Keratinocyte (primary cell): ENCODE data around the gene EGFL7. TPM values are rescaled to one million over a fixed set of nuclear protein-coding genes. Genes with fewer than 3 reads are reported as not detected.
A peak's percentile ranks its signal among the peaks of the same experiment; 100 is the strongest.

Experiments
- DNase-seq: peaks from one replicate; pipeline ENCODE4 v3.0.0-alpha.2; 2011; ENCODE audit warnings: low read depth, missing footprints, low spot score
- FAIRE-seq: peaks from 2 replicates; lab custom pipeline; 2011; peaks lifted over from hg19 to GRCh38; lab: Jason Lieb, UNC
- H2AFZ ChIP-seq: 2 replicates; pipeline ENCODE4 v1.6.0; 2012; ENCODE audit warnings: low read length, control low read depth, inconsistent platforms; ENCODE audit not compliant: control insufficient read depth
- H3K27ac ChIP-seq: 2 replicates; pipeline ENCODE4 v1.5.1; 2011; ENCODE audit warnings: low read length; ENCODE audit not compliant: control insufficient read depth, insufficient read depth
- H3K27me3 ChIP-seq: 3 replicates; pipeline ENCODE4 v1.6.0; 2011; ENCODE audit warnings: low read length; ENCODE audit not compliant: control insufficient read depth, insufficient read depth; ENCODE audit errors: extremely low read depth
- H3K36me3 ChIP-seq, 2 experiments: 2 replicates in 1 of 2; 3 replicates in 1 of 2; pipeline ENCODE4 v1.5.1; 2011; ENCODE audit warnings: low read length in 2 of 2, mild to moderate bottlenecking in 1 of 2; ENCODE audit not compliant: control insufficient read depth in 2 of 2, insufficient read depth in 2 of 2; ENCODE audit errors: extremely low read depth in 1 of 2
- H3K4me1 ChIP-seq: 3 replicates; pipeline ENCODE4 v1.5.1; 2011; ENCODE audit warnings: low read length; ENCODE audit not compliant: control insufficient read depth, insufficient read depth; ENCODE audit errors: extremely low read depth
- H3K4me2 ChIP-seq: 3 replicates; pipeline ENCODE4 v1.6.0; 2011; ENCODE audit warnings: low read depth, low read length; ENCODE audit not compliant: control insufficient read depth, insufficient read depth; ENCODE audit errors: extremely low read depth
- H3K4me3 ChIP-seq, 3 experiments: fragments of 200-600 bp in 1 of 3; sonication (generic) in 1 of 3; 2 replicates in 2 of 3; 3 replicates in 1 of 3; pipeline ENCODE4 v1.5.1; 2011 to 2016; ENCODE audit warnings: low read length in 3 of 3, mild to moderate bottlenecking in 3 of 3, control low read depth in 2 of 3, inconsistent platforms in 1 of 3, low read depth in 1 of 3, mixed read lengths in 1 of 3, mixed run types in 1 of 3, moderate library complexity in 1 of 3; ENCODE audit not compliant: control insufficient read depth in 2 of 3, insufficient read depth in 2 of 3; ENCODE audit errors: extremely low read depth in 1 of 3
- H3K79me2 ChIP-seq: 2 replicates; pipeline ENCODE4 v1.6.0; 2012; ENCODE audit warnings: low read length; ENCODE audit not compliant: control insufficient read depth, insufficient read depth
- H3K9ac ChIP-seq: 3 replicates; pipeline ENCODE4 v1.6.0; 2011; ENCODE audit warnings: low read length; ENCODE audit not compliant: control insufficient read depth, insufficient read depth; ENCODE audit errors: extremely low read depth
- H3K9me1 ChIP-seq: 3 replicates; pipeline ENCODE4 v1.6.0; 2011; ENCODE audit warnings: low read length; ENCODE audit not compliant: control insufficient read depth, insufficient read depth; ENCODE audit errors: extremely low read depth
- H3K9me3 ChIP-seq: 2 replicates; pipeline ENCODE4 v1.5.1; 2012; ENCODE audit warnings: low read depth, low read length; ENCODE audit not compliant: control insufficient read depth
- H4K20me1 ChIP-seq: 3 replicates; pipeline ENCODE4 v1.6.0; 2011; ENCODE audit warnings: low read length; ENCODE audit not compliant: control insufficient read depth, insufficient read depth; ENCODE audit errors: extremely low read depth
- EZH2 ChIP-seq: IDR thresholded peaks from one replicate; pipeline ENCODE4 v1.6.1; 2012; ENCODE audit warnings: inconsistent platforms, mild to moderate bottlenecking, low read length, moderate library complexity
- dilution Hi-C: fragments of 300-500 bp; cut with MboI; formaldehyde crosslinking; loops from one replicate; pipeline ENCODE4 v1.7.0; 2020; ENCODE audit warnings: low sequenced_read_pairs; ENCODE audit not compliant: extremely low pct_ligation_motif_present
- polyA plus RNA-seq, 5 experiments: library from polyadenylated mRNA; depleted of rRNA in 3 of 5; stranded (reverse) in 3 of 5; stranded (forward) in 1 of 5; unstranded in 1 of 5; fragments of >200 nt; gene quantifications; 1 replicate in 1 of 5; 2 replicates in 3 of 5; 3 replicates in 1 of 5; pipeline versions ENCODE4 v1.2.1 to v1.2.3, GENCODE V29; 2011 to 2012; ENCODE audit warnings: missing spikeins in 2 of 5, low read depth in 1 of 5, low replicate concordance in 1 of 5
- TF ChIP-seq, protein P1 (sequence below), 3 experiments: IDR thresholded peaks in 1 of 3; conservative IDR thresholded peaks in 1 of 3; optimal IDR thresholded peaks in 1 of 3; 2 replicates in 2 of 3; 3 replicates in 1 of 3; pipeline versions ENCODE3 to v1.5.1; 2011; ENCODE audit warnings: low read length in 3 of 3, mild to moderate bottlenecking in 3 of 3, moderate library complexity in 2 of 3, control low read depth in 1 of 3, inconsistent platforms in 1 of 3; ENCODE audit not compliant: insufficient read depth in 2 of 3; ENCODE audit errors: extremely low read depth in 1 of 3

EGFL7 gene
- polyA plus RNA-seq, 1 donor (not counting 4 experiments of a cell fraction or from before 2014, with no cell fraction given), result 4.2 TPM

DNA sequence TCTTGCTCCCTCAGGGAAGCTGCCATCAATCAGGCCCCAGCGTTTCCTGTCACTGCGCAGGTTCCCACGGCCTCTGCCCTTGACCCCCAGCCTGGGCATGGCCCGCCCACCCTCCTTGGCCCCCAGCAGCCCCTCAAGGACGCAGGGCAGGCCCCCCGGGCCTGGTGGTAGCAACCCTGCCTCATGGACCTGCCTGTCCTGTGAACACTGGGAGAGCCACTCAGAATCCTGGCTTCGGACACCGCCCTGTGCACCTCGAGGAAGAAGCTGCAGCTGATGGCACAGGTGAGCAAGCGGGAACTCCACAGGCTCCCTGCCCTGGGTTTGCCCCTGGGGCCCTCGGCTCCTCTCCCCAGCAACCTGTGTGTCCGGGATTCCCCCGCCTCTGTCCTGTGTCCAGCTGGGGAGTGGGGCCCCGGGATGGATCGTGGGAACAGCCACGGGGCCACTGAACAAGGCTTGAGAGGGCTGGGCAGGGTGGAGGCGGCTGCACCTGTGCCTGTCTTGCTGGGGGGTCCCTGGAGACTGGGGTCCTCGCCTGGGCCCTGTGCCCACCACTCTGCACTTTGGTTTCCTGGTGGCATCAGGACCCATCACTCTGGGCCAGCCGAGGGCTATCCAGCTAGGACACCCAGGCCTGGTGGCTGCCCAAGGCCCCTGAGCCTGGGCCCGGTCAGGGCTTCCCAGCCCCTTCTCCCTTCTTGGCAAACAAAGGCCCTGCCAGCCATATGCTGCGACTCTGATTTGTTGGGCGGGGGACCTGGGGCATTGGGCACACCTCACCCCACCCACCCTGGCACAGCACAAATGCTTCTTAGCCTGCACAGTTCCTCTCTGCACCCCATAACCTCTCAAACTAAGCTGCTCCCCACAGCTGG is 33.5 kb upstream of the EGFL7 start:
- Histone ChIP-seq H3K9me3 (peaks cover 2% of the 10 kb centered on the region), H3K4me1 (peaks cover 21% of the 10 kb centered on the region), H2AFZ (no peak overlapping the region), H3K4me2 (no peak overlapping the region), H3K4me3 (no peak overlapping the region), H3K27ac (no peak overlapping the region), H3K27me3 (peaks cover 7% of the 10 kb centered on the region), H3K9me1 (no peaks in the 10 kb centered on the region), H4K20me1 (no peaks in the 10 kb centered on the region), H3K36me3 (no peaks in the 10 kb centered on the region), H3K79me2 (no peaks in the 10 kb centered on the region), H3K9ac (no peak overlapping the region)
- TF ChIP-seq, protein P1, sequence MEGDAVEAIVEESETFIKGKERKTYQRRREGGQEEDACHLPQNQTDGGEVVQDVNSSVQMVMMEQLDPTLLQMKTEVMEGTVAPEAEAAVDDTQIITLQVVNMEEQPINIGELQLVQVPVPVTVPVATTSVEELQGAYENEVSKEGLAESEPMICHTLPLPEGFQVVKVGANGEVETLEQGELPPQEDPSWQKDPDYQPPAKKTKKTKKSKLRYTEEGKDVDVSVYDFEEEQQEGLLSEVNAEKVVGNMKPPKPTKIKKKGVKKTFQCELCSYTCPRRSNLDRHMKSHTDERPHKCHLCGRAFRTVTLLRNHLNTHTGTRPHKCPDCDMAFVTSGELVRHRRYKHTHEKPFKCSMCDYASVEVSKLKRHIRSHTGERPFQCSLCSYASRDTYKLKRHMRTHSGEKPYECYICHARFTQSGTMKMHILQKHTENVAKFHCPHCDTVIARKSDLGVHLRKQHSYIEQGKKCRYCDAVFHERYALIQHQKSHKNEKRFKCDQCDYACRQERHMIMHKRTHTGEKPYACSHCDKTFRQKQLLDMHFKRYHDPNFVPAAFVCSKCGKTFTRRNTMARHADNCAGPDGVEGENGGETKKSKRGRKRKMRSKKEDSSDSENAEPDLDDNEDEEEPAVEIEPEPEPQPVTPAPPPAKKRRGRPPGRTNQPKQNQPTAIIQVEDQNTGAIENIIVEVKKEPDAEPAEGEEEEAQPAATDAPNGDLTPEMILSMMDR (optimal IDR thresholded peaks at IDR 0.05 in 1 of 3, IDR thresholded peaks at IDR 0.05 in 1 of 3, conservative IDR thresholded peaks at IDR 0.05 in 1 of 3; ENCODE audit: extremely low read depth in 1 of 3, insufficient read depth in 2 of 3, low read length in 3 of 3), result no peak
- no peak for TF ChIP-seq EZH2
- FAIRE-seq (no peak), DNase-seq (no peak)
- dilution Hi-C loops, result no loop called here

- Histone ChIP-seq H2AFZ (no peak overlapping the region), H3K9me1 (no peaks in the 10 kb centered on the region), H3K27ac (no peak overlapping the region), H3K4me2 (no peak overlapping the region), H3K4me3 (no peak overlapping the region), H3K9me3 (peaks cover 2% of the 10 kb centered on the region), H4K20me1 (no peaks in the 10 kb centered on the region), H3K36me3 (no peaks in the 10 kb centered on the region), H3K4me1 (peaks cover 18% of the 10 kb centered on the region), H3K9ac (no peak overlapping the region), H3K27me3 (peaks cover 7% of the 10 kb centered on the region), H3K79me2 (no peaks in the 10 kb centered on the region)
- TF ChIP-seq EZH2, result no peak
- TF ChIP-seq, protein P1 (optimal IDR thresholded peaks at IDR 0.05 in 1 of 3, IDR thresholded peaks at IDR 0.05 in 1 of 3, conservative IDR thresholded peaks at IDR 0.05 in 1 of 3; ENCODE audit: extremely low read depth in 1 of 3, insufficient read depth in 2 of 3, low read length in 3 of 3), result peak in 2 of 3 experiments; percentile 44 to 57
- FAIRE-seq (no peak), DNase-seq (no peak)
- dilution Hi-C loops, result no loop called here
Measured at GRCh38 chr9:136629879-136630661, 32.6 kb upstream of the EGFL7 start.
